GM19467 (cell line): Measurements from ENCODE around the gene CA5B.
A peak's percentile ranks its signal among the peaks of the same experiment; 100 is the strongest.
"Not testable (repeated sequence)": the region's sequence is repeated elsewhere in the genome, so short reads cannot be mapped to it uniquely, and the experiment has no call there.

Experiments
- ATAC-seq: cut with Tn5 transposase; IDR thresholded peaks from one replicate; pipeline ENCODE4 v1.9.1; 2021; ENCODE audit warnings: mild to moderate bottlenecking, moderate library complexity; ENCODE audit not compliant: unreplicated experiment

CA5B gene

DNA sequence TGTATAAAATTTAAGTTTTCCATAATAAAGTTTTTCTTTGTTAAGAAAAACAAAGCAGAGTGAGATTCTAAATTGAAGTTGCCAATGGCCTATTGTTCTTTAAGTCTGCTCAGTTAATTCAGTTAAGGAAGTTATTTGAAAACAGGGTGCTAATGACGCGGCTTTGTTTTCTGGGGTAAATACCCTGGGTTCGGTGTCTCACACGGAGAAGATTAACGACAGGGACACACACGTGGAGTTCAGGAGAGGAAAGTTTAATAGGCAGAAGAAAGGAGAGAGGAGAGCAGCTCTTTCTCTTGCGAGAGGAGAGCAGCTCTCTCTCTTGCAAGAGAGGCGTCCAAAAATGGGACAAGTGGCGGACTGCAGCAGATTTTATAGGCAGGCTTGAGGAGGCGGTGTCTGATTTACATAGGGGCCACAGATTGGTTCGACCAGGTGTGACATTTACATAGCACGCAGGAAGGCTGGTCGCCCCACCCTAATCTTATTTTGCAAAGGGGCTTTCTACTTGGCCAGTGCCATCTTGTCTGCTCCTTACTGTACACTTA lies 9.6 kb downstream of the CA5B start:
- no peak for ATAC-seq

DNA sequence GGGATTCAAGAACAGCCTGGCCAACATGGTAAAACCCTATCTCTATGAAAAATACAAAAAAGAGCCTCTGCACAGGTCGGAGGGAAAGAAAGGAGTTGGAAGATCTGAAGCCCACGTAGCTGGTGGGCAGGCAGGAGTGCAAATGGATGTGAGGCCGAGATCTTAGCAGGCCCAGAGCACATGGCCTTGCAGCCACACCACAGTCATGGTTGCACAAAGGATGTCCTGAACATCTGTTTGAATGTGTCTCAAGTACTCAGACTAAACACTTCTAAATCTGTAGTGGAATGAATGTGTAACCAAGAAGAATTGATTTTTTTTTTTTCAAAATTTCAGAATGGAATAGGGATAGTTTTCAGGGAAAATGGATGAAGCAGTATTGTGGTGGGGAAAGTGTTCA lies 10.8 kb downstream of the CA5B start:
- no peak for ATAC-seq

DNA sequence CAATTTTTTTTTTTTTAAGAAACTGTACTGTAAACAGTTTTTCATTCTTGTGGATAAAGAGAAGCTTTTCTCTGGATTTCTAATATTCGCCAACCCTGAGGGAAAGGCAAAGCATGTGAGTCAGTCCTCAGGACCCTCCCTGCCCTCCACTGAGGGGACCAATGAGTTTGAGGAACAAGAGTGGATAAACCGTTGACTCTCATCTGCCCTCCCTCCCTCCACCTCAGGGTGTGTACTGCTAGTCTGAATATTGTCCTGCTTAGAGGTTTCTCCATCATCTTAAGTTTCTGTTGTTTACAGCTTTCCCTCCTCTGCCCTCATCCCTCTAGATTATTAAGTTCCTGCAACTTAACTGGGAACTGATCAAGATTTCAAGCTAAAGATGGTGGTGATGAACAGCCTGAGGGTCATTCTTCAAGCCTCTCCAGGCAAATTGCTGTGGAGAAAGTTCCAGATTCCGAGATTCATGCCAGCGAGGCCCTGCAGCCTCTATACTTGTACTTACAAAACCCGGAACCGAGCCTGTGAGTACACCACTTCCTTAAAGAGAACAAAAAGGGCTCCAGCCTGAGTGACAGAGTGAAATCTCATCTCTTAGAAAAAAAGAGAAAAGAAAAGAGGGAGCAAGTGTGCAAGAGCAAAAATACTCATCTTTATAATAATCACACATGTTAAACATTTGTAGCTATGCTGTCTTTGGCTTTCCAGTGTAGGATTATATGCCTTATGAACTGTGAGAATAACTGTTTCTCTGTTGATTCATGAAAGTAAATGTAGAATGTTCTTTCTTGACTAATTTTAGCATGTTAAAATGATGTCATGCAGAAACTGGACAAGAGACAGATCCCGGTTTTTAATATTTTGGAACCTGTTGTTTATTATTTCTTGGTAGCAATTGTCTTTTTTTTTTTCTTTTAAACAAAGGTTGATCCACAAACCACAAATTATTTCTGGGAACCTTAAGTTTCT lies 11.9 kb downstream of the CA5B start:
- peak; percentile 75 for ATAC-seq

DNA sequence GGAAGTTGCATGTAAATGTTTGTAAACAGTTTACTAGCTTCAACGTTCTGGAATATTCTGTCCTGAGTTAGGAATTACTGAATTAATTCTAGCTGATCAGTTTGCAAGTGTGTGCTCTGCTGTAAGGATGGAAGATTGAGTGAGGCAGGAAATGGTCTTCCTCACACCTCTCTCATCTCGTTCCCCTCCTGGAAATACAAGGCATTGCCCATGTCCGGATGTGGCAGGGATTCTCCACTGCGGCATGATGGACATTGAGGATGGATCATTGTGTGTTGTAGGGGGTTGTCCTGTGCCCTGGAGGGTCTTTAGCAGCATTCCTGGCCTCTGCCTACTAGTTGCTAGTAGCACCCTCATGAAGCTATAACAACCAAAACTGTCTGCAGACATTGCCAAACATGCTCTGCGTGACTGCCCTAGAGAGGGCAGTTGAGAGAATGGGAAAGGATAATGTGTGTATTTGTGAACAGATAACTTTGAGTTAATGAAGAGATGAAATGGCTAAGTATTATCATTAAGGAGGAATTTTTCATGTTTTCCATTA lies 12.6 kb downstream of the CA5B start:
- no peak for ATAC-seq

DNA sequence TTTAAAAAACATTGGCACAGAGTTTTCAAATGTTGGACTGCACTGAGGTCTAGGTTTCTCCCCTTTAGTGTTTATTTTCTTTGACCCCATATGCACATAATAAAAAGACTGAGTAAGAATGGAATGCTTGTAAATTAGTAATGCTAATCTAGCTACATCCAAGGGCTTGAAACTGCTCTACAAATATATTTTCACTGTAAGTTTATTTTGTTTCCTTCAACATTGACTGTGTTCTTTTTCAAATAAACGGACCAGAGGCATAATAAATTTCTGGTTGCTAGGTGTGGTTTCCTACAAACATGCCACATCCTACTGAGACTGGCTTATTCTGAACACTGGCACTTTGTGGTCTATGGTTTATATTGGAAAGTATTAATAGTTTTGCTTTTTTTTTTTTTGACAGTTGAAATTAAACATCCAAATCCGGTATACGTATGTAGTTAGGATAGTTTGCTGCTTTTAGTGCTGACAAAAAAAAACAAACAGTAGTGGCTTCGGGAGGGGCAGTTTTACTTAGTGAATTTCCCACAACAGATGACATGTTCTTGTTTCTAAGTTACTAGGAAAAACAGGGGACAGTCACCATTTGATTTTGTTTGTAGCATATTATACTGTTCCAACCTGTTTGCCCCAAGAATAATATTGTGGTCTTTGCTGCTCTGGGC lies 13.2 kb downstream of the CA5B start:
- ATAC-seq = no peak

DNA sequence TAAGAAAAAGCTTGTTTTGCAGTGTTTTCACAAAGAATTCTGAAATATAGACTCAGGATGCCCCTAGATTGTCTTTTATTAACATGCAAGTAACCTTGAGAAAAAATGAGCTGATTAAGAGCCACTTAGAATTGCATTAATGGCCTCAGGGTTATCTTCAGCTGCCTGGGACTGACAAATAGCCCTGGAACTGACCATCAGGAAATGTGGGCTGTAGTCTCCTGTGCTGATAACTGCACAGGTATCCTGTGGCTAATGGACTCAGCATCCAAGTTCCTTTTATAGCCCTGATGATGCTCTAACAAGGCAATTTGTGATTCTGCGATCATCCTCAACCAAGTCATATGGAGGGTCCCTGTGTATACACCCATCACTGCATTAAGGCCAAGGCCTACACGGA lies 17.0 kb downstream of the CA5B start:
- ATAC-seq = no peak

DNA sequence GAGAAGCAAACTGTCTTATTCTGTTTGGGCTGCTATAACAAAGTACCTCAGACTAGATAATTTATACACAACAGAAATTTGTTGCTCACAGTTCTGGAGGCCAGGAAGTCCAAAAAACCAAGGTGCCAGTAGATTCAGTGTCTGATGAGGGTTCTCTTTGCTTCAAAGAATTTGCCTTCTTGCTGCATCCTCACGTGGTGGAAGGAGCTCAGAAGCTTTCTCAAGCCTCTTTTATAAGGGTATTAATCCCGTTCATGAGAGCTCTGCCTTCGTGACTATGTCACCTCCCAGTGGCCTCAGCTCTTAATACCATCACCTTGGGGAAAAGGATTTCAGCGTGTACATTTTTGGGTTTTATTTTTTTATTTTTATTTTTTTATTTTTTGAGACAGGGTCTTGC lies 20.1 kb downstream of the CA5B start:
- no peak for ATAC-seq

DNA sequence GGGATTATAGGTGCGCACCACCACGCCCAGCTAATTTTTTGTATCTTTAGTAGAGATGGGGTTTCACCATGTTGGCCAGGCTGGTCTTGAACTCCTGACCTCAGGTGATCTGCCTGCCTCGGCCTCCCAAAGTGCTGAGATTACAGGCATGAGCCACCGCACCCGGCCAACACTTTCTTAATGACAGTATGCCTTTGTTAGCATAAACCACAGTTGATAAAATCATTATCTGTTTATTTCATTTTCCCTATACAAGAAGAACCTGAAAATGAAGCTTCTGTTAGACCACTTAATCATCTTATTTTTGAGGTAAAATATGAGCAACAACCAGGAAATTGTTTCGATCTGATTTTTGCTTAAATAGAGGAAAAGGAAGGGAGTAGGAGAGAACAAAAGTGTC lies 21.8 kb downstream of the CA5B start:
- ATAC-seq = not testable (repeated sequence)

DNA sequence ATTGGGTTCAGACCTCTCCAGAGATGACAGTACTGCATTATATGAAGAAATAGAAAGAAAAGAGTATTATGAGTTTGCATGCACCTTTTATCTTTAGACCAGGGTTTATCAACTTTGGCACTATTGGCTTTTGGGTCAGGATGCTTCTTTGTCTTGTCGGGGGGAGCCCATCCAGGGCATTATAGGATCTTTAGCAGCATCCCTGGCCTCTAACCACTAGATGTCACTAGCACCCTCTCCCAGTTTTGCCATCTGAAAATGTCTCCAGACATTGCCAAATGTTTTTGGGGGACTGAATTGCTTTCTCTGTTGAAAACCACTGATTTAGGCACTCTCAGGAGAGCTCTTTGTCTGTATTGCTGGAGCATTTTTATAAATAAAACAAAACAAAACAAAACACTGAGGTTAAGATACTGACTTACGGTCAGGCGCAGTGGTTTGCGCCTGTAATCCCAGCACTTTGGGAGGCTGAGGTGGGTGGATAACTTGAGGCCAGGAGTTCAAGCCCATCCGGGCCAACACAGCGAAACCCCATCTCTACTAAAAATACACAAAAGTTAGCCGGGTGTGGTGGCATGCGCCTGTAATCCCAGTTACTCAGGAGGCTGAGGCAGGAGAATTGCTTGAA lies 23.6 kb downstream of the CA5B start:
- peak; percentile 56 for ATAC-seq

DNA sequence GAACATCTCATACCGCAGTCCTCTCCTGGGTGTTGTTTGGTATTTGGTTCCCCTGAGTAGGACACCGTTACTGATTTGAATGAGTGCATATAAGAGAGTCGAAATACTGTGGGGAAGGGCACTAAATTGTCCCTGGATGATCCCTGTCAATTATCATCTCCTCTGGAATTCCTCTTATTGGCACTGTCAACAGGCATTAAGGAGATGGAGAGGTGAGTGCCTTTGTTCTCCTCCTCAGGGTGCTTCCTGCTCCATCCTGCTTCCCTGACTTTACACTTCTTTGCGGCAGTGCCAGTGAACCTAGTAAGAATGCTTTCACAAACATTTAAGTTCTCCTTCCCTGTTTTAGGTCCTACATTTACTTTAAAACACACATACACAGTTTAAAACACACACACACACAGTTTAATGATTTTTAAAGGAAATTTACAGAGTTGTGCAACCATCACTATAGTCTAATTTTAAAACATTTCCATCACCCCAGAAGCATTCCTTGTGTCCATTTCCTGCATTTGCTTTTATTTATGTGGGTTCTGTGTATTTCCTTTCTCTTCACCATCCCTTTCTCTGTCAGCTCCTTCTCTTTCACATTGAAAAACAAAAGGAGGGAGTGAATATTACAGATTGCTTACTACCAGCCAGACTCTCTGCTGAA lies 31.4 kb downstream of the CA5B start:
- ATAC-seq = no peak

DNA sequence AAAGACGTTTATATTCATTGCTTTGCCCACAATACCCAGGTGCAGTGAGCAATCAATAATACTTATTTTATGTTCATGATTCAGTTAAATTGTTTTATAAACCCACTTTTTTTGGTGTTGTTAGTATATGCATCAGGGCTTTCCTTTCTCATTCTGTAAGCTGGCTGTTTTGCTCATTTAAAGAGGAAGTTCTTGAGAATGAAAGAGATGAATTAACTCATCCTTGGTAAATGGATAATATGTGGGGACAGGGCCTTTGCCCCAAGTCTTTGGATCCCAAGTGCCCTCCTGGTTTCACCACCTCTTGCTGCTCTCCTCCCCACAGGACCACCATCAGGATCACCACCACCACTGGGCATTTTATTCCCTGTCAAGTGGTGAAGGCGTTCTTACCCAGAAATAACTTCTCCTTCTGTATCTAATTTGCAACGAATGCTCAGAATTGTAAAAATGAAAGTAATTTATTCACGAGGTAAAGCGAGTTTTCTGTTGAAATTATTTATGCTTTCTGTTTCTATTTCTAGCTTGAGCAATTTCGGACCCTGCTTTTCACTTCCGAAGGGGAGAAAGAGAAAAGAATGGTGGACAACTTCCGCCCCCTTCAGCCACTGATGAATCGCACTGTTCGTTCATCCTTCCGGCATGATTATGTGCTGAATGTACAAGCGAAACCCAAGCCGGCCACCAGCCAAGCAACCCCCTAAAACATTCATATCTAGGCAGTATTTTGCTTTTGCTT lies 44.1 kb downstream of the CA5B start:
- ATAC-seq = peak; percentile 76

DNA sequence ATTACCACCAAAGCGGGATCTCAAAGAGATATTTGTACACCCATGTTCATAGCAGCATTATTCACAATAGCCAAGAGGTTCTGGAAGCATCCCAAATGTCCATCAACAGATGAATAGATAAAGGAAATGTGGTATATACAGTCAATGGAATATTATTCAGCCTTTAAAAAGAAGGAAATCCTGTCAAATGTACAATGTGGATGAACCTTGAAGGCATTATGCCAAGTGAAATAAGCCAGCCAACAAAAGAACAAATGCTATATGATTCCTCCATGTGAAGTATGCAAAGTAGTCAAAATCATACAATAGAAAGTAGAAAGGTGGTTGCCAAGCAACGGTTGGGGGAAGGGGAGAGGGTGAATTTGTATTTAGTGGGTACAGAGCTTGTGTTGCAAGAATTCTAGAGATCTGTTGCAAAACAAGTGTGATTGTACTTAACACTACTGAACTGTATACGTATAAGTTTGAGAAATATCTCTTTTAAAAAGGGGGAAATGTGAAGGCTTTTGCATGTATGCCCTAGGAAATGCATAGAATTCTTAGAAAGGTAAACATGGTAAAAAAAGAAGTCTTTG lies 47.2 kb downstream of the CA5B start:
- no peak for ATAC-seq

DNA sequence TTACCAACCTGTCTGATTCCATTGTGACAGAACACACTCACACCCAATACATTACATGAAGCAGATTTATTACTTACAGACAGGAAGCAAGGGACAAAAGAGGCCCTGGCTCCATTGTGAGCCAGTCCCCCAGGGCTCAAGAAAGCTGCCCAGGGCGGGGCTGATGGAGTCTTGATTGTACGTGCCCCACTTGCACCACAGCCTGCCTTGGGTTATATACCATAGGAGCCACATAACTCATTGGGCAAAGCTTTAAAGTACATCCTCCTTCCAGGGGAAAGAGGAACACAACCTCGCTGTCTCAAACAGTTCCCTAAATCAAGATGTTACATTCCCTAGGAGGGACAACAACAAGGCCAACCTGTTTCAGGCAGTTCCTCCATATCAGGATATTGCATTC lies 48.8 kb downstream of the CA5B start:
- no peak for ATAC-seq

DNA sequence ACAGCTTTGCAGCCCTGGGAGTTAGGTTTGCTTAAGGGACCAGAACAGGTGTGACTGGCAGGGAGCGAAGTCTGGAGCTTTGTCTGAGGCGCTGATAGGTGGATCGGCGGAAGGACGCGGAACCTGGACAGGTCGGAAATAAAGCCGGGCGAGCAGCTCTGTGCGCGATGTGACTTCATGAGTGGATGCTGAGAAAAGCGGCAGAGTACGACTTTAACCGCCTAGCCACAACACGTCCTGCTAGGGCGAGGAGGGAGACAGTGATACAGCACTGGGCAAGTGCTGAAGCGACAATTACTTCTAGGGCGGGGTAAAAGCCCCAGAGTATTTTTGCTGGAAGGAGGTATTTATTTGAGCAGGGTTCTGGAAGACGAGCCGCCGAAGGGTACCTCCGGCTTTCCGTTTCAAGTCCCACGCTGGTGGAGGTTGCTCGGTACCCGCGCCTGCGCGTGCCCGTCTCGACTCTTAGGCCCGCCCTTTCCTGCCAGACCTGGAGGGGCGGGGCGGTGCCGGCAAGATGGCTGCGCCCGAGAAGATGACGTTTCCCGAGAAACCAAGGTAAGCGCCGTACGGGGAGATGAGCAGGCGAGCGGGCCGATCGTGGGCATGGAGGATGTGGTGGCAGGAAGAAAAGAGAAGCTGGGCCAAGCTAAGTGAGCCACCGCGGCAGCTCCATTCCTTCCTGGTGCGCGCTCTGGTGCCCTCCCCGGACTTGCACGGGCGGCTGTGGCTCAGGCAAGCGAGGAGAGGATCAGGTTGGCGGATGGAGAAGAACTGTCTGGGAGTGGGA lies 52.1 kb downstream of the CA5B start, which contains the start of gene ZRSR2:
ZRSR2 (plus strand) TSS at position 506 of the 790 bp plus-strand sequence; CDS start at position 518, 12 bp downstream.
- peak; percentile 93 for ATAC-seq

DNA sequence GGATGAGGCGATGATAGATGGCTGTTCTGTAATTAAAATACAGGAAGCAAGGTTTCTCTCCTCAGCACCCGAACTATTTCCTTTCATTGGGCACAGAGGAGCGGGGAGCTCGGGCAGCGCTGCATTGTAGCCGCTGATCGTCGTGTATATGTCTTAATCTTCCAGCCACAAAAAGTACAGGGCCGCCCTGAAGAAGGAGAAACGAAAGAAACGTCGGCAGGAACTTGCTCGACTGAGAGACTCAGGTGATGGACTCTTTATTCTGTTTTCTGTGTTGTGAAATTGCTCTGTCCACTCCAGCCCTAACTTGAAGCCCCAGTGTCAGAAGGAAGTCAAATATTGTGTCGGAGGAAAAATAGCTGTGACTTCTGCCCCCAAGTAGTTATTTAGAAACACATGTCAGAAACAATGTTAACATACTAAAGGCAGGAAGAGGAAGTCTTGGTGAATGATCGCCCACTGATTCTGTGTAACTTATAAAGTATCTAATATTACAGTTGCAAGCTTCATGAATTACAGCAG lies 52.8 kb downstream of the CA5B start:
- ATAC-seq = peak; percentile 12

DNA sequence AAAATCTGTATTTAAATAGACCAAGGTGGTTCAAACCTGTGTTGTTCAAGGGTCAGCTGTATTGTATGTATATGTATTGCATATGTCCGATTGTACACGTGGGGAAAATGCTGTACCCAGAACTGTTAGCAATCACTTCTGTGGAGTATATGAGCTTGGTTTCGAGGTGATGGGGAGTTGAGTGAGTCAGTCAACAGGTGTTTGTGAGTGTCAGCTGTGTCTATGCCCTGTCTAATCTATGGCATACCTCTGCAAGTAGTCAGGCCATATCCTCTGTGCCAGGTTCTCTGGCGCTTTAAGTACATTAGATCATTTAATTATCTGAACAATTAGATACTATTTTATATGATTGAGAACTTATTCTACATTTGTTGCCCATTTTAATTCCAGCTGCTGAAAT lies 59.6 kb downstream of the CA5B start:
- ATAC-seq = no peak

DNA sequence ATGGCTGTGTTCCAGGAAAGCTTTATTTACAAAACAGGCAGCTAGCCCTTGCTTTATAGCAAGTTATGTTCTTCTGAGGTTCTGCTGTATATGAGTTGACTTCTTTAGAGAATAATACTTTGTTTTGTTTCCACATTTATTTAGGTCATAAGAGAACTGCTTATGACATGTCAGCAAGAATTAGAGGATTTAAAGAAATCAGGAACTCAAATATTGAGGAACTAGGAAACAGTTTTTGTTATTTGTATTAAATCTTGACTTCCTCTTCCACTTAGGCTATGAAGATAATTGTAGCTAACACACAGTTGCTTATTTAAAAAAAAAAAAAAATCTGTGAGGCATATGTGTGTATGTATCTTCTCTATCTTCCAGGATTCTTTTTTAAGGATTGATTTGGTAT lies 66.5 kb downstream of the CA5B start:
- no peak for ATAC-seq

DNA sequence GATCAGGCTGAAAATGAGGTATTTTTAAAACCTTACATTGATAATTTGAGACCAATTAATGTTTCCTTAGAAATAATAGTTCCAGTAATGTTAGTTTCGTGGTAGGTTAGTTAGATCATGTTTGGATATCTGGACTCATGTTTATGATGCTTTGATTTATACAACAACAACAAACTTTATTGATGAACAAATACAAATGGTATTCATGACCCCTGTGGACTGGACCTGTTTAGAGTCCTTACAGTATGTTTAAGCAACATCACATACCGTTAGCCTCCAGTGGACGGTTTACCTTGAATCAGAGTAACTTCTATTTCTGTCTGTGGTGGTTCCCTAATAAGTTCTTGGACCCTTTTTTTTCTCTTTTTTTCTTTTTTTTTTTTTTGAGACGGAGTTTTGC lies 70.2 kb downstream of the CA5B start:
- no peak for ATAC-seq
